GM23248 (cell line): Measurements from ENCODE around the gene PCNA.

ENCODE experiments used
- EZH2 ChIP-seq: fragments of 200-600 bp; sonication (generic); IDR thresholded peaks from 2 replicates; pipeline ENCODE4 v1.6.1; 2018; ENCODE audit warnings: antibody characterized with exemption, mild to moderate bottlenecking; ENCODE audit not compliant: insufficient read depth, poor library complexity, severe bottlenecking
- EZH2phosphoT487 ChIP-seq: fragments of 200-600 bp; sonication (generic); IDR thresholded peaks from 2 replicates; pipeline ENCODE4 v1.6.1; 2018; ENCODE audit warnings: antibody characterized with exemption, moderate library complexity, mild to moderate bottlenecking, low read depth; ENCODE audit not compliant: insufficient read depth

DNA sequence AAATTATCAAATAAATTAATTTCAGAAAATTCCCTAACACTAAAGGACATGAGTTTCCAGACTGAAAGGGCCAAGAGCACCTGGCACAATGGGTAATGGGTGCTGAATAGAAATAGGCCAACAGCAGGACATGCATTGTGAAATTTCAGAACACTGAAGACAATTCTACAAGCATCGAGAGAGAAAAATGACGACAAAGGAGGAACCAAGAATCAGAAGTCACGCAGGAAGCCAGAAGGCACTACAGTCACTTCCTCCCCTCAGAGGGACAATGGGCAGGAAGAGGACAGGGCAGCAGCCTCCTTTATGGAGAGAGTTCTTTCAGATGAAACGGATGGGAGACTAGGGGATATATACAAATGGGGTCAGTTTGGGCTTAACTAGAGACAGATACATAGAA is 29.6 kb downstream of the PCNA start:
- TF ChIP-seq EZH2phosphoT487 (no peak), EZH2 (no peak)
